Activated T-helper 2 cell treated with anti-CD3 and anti-CD28 coated beads, Interferon-gamma antibody, Interleukin-2, Interleukin-4, amounts not matched to agents 10 μg/mL and 5 μg/mL and 100 μg/mL, durations not matched to agents 14 hours and 24 hours and 36 hours (primary cell): ENCODE results near the gene BPIFB3. TPM values are rescaled to one million over a fixed set of nuclear protein-coding genes. Genes with fewer than 3 reads are reported as not detected.

ENCODE experiments used
- DNase-seq: peaks from one replicate; pipeline ENCODE4 v3.0.0; 2021; ENCODE audit warnings: low spot score
- H3K27ac Mint-ChIP-seq: one replicate; pipeline ENCODE4 v1.8.0; 2021; ENCODE audit warnings: mixed read lengths
- H3K27me3 Mint-ChIP-seq: one replicate; pipeline ENCODE4 v1.8.0; 2021; ENCODE audit warnings: low read depth, mixed read lengths
- H3K36me3 Mint-ChIP-seq: one replicate; pipeline ENCODE4 v1.8.0; 2021; ENCODE audit warnings: low read depth, mixed read lengths
- H3K4me1 Mint-ChIP-seq: one replicate; pipeline ENCODE4 v1.8.0; 2021; ENCODE audit warnings: low read depth, mixed read lengths
- H3K4me3 Mint-ChIP-seq: one replicate; pipeline ENCODE4 v1.8.0; 2021; ENCODE audit warnings: low read depth, mild to moderate bottlenecking, moderate library complexity, mixed read lengths
- H3K9me3 Mint-ChIP-seq: one replicate; pipeline ENCODE4 v1.8.0; 2021; ENCODE audit warnings: mixed read lengths
- intact Hi-C: fragments of 100-400 bp; cut with micrococcal nuclease; formaldehyde crosslinking; loops from one replicate; pipeline ENCODE4 v1.15.1; 2023
- total RNA-seq: library from RNA; stranded (reverse); gene quantifications from 2 replicates; pipeline ENCODE4 v1.2.3, GENCODE V29; 2022

BPIFB3 gene
- total RNA-seq, 1 donor from 2014 or later, result not detected

DNA sequence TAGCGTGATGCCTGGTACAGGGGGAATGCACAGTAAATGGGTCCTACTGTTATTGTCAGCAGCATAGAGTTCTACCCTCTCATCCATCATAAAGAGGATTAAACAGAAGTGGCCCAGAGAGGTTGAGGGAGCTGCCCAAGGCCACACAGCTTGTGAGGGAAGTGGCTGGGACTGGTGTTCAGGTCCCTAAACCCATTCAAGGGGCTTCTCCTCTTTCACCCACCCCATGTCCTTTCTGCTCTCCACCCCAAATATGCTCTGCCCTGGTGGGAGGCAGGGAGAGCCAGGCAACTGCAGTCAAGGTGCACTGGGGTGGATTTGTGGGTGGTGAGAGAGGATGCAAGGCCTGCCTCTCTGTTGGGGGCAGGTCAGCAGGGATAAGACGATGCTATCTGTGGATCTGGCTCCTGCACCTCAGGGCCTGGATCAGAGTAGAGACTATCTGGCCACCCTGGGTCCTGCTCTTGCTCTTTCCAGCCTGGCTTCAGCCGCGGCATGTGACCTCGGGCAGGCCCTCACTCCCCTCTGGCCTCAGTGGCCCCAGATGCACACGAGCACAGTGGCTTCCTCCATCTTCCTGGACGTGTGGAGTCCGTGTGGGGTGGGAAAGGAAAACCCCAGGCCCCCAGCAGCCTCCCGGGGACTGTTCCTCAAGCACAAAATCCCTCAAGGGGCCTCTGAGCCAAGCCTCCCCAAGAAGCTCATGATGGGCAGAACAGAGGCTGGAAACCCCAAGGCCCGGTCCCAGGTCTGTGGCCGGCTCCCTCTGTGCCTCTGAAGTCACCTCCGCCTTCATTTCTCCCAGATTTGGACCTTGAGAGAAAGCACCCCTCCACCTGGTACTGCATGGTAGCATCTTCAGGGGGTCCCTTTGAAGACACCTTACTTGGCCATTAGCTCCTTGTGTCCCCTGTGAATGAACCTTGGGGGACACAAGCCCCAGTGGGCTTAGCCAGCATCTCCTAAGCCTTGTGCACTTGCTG lies 25.6 kb upstream of the BPIFB3 start:
- no peaks in the 10 kb centered on the region for H3K4me1 Mint-ChIP-seq
- no peak overlapping the region for H3K27ac Mint-ChIP-seq
- H3K36me3 Mint-ChIP-seq, result no peaks in the 10 kb centered on the region
- intact Hi-C loops, result no loop called here
- H3K27me3 Mint-ChIP-seq, result no peaks in the 10 kb centered on the region
- DNase-seq, result no peak
- no peak overlapping the region for H3K4me3 Mint-ChIP-seq
- no peaks in the 10 kb centered on the region for H3K9me3 Mint-ChIP-seq

DNA sequence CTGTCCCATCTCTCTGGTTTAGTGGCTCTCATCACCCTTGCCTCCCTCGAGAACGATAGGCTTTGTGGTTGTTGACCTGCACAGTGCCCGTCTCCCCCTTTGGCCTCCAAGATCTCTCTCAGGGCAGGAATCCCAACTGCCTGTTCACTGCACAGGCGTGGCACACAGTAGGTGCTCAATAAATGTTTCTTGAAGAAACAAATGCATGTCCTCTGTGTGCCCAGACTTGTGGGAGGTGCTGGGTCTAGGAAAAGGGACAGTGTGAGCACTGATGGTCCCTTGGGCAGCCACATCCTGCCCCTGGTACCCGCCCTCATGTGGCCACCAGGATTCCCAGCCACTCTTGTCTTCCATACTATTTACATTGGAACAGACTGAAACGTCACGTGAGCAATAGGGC lies 24.8 kb upstream of the BPIFB3 start:
- Mint-ChIP-seq H3K4me3 (no peak overlapping the region), H3K9me3 (no peaks in the 10 kb centered on the region), H3K27me3 (no peaks in the 10 kb centered on the region), H3K27ac (no peak overlapping the region), H3K36me3 (no peaks in the 10 kb centered on the region), H3K4me1 (no peaks in the 10 kb centered on the region)
- no peak for DNase-seq
- intact Hi-C loops, result no loop called here

DNA sequence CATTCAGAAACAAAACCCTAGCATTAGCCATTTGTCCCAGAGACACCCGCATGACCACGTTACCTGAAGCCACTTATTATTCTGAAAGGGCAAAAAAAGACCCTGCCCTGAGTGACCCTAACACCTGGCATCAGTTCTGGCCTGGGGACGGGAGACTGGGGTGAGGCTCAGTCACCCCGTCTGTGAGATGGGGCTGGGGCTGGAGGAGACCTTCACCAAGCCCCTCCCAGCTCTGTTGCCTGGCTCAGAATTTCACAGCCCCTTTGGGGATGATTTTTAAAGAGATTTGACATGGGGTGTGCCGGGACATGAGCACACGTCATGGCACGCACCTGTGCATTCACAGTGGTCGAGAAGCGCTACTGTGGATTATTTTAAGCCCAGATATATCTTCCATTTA lies 23.6 kb upstream of the BPIFB3 start:
- no peak overlapping the region for H3K27ac Mint-ChIP-seq
- H3K27me3 Mint-ChIP-seq, result no peaks in the 10 kb centered on the region
- H3K9me3 Mint-ChIP-seq, result no peaks in the 10 kb centered on the region
- no peaks in the 10 kb centered on the region for H3K4me1 Mint-ChIP-seq
- no peak for DNase-seq
- no peak overlapping the region for H3K4me3 Mint-ChIP-seq
- H3K36me3 Mint-ChIP-seq, result no peaks in the 10 kb centered on the region
- intact Hi-C loops, result no loop called here

DNA sequence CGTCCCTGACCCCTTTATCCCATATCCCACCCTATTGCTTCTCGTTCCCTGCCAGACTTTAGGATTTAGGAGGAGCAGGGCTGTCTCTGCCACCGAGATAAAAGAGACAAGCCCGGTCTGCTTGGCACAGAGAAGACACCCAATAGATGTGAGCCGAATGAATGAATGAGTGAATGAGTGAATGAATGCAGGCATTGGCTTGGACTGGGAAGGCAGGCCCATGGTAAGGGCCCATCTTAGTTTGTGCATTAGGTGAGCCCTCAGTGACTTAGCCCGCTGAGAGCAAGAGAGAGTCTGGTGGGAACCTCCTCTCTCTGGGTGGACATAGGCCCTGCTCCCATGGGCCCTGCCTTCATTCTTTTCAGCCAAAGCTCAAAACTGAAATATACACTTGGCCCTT lies 23.1 kb upstream of the BPIFB3 start:
- no peak overlapping the region for H3K4me3 Mint-ChIP-seq
- intact Hi-C loops, result no loop called here
- no peaks in the 10 kb centered on the region for H3K36me3 Mint-ChIP-seq

DNA sequence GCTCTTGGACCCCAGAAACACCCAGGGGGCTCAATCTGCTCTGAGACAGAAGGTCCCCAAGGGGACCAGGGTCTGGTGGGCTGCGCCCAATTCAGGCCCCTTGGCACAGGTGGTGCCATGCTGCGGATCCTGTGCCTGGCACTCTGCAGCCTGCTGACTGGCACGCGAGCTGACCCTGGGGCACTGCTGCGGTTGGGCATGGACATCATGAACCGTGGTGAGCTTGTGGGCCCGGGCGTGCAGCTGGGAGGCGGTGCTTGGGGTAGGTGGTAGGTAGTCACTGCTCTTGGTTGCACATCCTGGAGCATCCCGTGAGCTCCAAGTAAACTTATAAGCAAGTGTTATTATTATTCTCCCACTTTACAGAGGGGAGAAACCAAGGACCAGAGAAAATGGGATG lies 22.2 kb upstream of the BPIFB3 start, which contains the start of gene BPIFB6:
Gene BPIFB6, plus strand, starts transcription at position 118 of the 400 bp plus-strand sequence. Its CDS starts 0 bp downstream, at position 118.
- H3K27me3 Mint-ChIP-seq, result no peaks in the 10 kb centered on the region
- no peaks in the 10 kb centered on the region for H3K36me3 Mint-ChIP-seq
- H3K4me1 Mint-ChIP-seq, result no peaks in the 10 kb centered on the region
- H3K9me3 Mint-ChIP-seq, result no peaks in the 10 kb centered on the region
- no peak within 1 kb of the TSS for H3K27ac Mint-ChIP-seq
- intact Hi-C loops, result no loop called here
- no peak within 1 kb of the TSS for H3K4me3 Mint-ChIP-seq
- DNase-seq, result no peak

More for the DNA sequence above, 23.1 kb upstream of the BPIFB3 start:
- Mint-ChIP-seq H3K27me3 (no peaks in the 10 kb centered on the region), H3K27ac (no peak overlapping the region), H3K4me1 (no peaks in the 10 kb centered on the region), H3K9me3 (no peaks in the 10 kb centered on the region)
- DNase-seq, result no peak

DNA sequence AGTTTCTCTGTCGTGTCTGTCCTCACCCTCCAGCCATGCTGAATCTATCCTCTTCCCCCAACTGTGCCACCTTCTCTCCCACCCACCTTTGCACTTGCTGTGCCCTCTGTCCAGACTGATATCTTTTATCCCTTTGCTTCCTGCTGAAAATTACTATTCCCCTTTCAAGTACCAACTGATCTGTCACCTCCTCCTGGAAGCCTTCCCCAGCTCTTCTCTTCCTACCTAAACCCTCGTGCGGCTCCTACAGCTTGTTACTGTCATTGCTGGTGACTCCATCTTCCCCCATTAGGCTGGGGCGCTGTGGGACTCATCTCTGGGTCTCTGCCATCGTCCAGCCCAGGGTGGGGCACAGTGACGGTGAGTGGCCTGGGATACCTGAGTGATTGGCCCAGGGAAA lies 21.1 kb upstream of the BPIFB3 start:
- intact Hi-C loops, result no loop called here
- Mint-ChIP-seq H3K9me3 (no peaks in the 10 kb centered on the region), H3K27ac (no peak overlapping the region), H3K27me3 (no peaks in the 10 kb centered on the region), H3K4me3 (no peak overlapping the region), H3K4me1 (no peaks in the 10 kb centered on the region), H3K36me3 (no peaks in the 10 kb centered on the region)
- DNase-seq, result no peak

DNA sequence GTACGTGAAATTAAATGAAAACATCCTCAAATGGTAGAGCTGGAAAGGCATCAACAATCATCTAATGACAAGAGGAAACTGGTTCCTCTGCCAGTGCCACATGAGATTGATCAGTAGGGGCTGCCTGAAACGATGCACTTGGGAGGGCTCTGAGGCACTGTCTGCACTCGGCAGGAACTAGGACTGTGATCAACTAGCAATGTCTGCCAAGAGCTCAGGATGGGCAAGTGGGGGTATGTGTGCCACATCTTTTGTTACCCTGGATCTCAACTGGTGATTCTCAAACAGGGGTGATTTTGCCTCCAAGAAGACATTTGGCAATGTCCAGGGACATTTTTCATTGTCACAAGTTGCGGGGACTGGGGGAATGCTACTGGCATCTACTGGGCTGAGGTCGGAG lies 20.3 kb upstream of the BPIFB3 start:
- Mint-ChIP-seq H3K4me3 (no peak overlapping the region), H3K9me3 (no peaks in the 10 kb centered on the region)
- DNase-seq, result no peak

DNA sequence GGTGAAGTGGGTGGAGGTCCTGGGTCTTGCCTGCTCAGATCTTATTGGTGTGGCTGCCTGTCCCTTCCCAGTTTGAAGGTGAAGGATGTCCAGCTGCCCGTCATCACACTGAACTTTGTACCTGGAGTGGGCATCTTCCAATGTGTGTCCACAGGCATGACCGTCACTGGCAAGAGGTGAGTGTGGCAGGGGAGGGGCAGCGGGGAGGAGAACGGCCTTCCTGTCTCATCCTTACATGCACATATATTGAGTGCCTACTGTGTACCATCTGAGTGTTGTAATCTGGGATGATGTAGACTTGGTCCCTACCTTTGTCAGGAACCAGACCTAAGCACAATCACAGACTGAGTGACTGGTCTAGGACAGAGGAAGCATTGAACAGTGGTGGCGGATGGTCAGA lies 19.6 kb upstream of the BPIFB3 start:
- intact Hi-C loops, result no loop called here
- H3K27me3 Mint-ChIP-seq, result peaks cover 3% of the 10 kb centered on the region
- no peak overlapping the region for H3K4me3 Mint-ChIP-seq
- no peak overlapping the region for H3K27ac Mint-ChIP-seq
- no peaks in the 10 kb centered on the region for H3K36me3 Mint-ChIP-seq
- DNase-seq, result no peak
- no peaks in the 10 kb centered on the region for H3K9me3 Mint-ChIP-seq
- no peaks in the 10 kb centered on the region for H3K4me1 Mint-ChIP-seq

More for the DNA sequence above, 20.3 kb upstream of the BPIFB3 start:
- no peaks in the 10 kb centered on the region for H3K36me3 Mint-ChIP-seq
- no peaks in the 10 kb centered on the region for H3K4me1 Mint-ChIP-seq
- H3K27ac Mint-ChIP-seq, result no peak overlapping the region
- intact Hi-C loops, result no loop called here
- peaks cover 2% of the 10 kb centered on the region for H3K27me3 Mint-ChIP-seq

DNA sequence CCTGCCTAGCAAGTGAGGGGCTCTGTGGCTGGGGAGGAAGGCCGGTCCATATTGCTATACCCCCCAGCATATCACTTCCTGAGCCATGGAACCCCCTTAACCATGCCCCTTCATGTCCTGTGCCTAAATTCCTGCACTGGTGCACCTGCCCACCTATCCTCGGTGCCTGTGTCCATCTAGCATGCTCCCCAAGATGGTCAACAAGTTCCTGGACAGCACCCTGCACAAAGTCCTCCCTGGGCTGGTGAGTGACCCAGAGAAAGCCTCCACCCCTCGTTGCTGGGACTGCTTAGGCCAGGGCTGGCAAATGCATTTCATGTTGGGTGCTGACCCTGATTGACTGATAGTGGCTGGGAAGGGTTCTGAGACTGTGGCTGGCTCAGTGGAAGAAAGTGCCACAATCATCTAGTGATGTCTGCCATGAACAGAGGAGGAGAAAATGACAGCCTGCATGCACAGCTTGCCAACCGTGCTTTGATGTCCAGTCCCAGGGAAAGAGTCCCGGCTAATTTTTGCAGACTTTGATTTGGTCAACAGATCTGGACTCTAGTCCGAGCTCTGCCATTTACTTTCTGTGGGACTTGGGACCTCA lies 18.7 kb upstream of the BPIFB3 start:
- intact Hi-C loops, result no loop called here
- Mint-ChIP-seq H3K27ac (no peak overlapping the region), H3K4me1 (no peaks in the 10 kb centered on the region), H3K27me3 (peaks cover 3% of the 10 kb centered on the region), H3K9me3 (no peaks in the 10 kb centered on the region), H3K4me3 (no peak overlapping the region), H3K36me3 (no peaks in the 10 kb centered on the region)
- no peak for DNase-seq

DNA sequence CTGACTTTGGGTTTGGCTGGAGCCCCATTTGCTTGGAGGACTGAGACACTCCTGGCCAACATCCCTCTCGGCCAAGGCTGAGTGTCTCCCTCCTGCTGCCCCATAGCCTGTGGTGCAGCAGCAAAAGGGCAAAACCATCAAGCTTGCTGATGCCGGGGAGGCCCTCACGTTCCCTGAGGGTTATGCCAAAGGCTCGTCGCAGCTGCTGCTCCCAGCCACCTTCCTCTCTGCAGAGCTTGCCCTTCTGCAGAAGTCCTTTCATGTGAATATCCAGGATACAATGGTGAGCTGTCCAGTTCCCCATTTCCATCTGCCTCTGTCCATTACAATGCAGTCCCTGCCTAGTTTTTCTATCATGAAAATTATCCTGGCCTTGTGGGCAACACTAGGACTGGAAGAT lies 16.2 kb upstream of the BPIFB3 start:
- Mint-ChIP-seq H3K4me1 (no peaks in the 10 kb centered on the region), H3K27ac (no peak overlapping the region), H3K36me3 (no peaks in the 10 kb centered on the region), H3K4me3 (no peak overlapping the region), H3K27me3 (peaks cover 3% of the 10 kb centered on the region), H3K9me3 (no peaks in the 10 kb centered on the region)
- DNase-seq, result no peak
- intact Hi-C loops, result no loop called here

DNA sequence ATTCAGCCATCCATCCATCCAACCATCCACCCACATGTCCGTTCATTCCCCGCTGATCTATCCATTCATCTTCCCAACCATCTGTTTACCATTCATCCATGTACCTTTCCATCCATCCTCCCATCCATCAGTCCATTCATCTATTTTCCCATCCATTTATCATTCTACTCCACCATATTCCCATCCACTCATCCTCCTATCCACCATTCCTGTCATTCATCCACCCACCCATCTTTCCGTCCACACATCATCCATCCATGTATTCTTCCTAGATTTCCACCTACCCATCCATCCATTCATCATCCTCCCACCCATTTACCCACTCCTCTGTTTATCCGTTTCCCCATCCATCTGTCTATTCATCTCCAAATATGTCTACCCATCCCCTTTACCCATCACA lies 15.5 kb upstream of the BPIFB3 start:
- Mint-ChIP-seq H3K27ac (no peak overlapping the region), H3K4me3 (no peak overlapping the region)
- intact Hi-C loops, result no loop called here

DNA sequence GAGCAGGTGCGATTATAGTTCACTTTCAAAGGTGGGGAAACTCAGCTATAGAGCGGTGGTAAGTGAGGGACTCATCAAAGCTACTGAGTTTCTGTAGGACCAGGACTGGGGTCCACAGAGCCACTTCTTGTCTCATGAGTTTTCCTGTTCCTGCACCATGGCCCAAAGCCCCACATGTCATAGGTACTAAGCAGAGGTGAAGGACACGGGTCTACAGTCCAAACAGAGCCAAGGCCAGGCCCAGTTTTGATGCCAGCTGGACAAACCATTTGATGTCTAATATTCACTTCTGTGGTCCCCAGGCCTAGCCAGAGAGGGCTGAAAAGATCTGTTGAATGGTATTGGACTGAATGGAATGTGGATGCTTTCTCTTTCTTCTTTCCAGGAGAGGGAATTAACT lies 11.3 kb upstream of the BPIFB3 start:
- Mint-ChIP-seq H3K4me1 (no peaks in the 10 kb centered on the region), H3K36me3 (no peaks in the 10 kb centered on the region), H3K4me3 (no peak overlapping the region), H3K27ac (no peak overlapping the region), H3K9me3 (peaks cover 21% of the 10 kb centered on the region), H3K27me3 (peaks cover 3% of the 10 kb centered on the region)
- intact Hi-C loops, result no loop called here
- DNase-seq, result no peak

More for the DNA sequence above, 15.5 kb upstream of the BPIFB3 start:
- no peaks in the 10 kb centered on the region for H3K36me3 Mint-ChIP-seq
- H3K27me3 Mint-ChIP-seq, result peaks cover 3% of the 10 kb centered on the region
- no peaks in the 10 kb centered on the region for H3K4me1 Mint-ChIP-seq
- no peak for DNase-seq
- H3K9me3 Mint-ChIP-seq, result no peaks in the 10 kb centered on the region

DNA sequence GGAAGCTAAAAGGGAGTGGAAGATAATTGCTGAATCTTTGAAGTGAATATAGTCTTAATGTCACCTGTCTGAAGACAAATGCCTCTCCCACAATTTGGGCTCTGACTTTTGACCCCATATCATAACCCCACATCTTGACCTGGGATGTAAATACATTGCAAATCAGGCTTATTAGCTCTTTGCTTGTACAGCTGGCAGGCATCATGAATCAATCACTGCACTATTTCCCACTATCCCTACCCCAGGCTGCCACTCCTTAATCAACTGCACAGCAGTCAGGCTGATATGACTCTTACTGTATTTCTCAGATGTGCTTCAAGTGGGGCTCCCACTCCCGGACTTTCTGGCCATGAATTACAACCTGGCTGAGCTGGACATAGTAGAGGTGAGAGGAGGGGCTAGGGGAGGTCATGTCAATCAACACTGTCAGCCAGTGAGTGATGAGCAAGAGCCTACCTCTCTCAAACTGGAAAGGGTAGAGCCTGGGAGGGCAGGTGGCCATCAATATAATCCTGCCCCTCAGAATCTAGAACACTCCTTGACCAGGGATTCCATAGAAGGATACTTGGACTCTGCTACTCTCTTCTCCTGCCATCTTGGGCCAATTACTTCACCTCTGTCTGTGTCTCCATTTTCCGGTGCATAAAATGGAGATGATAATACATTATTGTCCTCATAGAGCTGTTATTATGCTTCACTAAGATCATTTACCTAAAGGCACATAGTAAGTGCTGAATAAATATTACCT lies 10.5 kb upstream of the BPIFB3 start:
- no peak for DNase-seq
- H3K9me3 Mint-ChIP-seq, result peaks cover 21% of the 10 kb centered on the region
- no peak overlapping the region for H3K4me3 Mint-ChIP-seq
- H3K4me1 Mint-ChIP-seq, result no peaks in the 10 kb centered on the region
- peaks cover 3% of the 10 kb centered on the region for H3K27me3 Mint-ChIP-seq
- H3K27ac Mint-ChIP-seq, result no peak overlapping the region
- no peaks in the 10 kb centered on the region for H3K36me3 Mint-ChIP-seq
- intact Hi-C loops, result no loop called here
